Sigmoid colon (tissue), 4 donors: Measurements from ENCODE around the gene MANBA.

Experiments used
- CTCF ChIP-seq, 4 experiments: fragments of 450-650 bp in 3 of 4; fragments of 200-600 bp in 1 of 4; IDR thresholded peaks; one replicate each; pipeline ENCODE4 v1.5.1; 2016 to 2019; ENCODE audit warnings: antibody characterized with exemption in 4 of 4, mild to moderate bottlenecking in 3 of 4, moderate library complexity in 2 of 4
- EP300 ChIP-seq, 4 donors: sonication (generic); formaldehyde crosslinking; IDR thresholded peaks; one replicate each; pipeline ENCODE4 v1.6.1; 2017; ENCODE audit warnings: antibody characterized with exemption in 4 of 4
- POLR2A ChIP-seq, 2 donors: fragments of 450-650 bp; IDR thresholded peaks; one replicate each; pipeline ENCODE4 v1.6.1; 2016; ENCODE audit warnings: antibody characterized with exemption in 2 of 2, mild to moderate bottlenecking in 2 of 2, moderate library complexity in 2 of 2

- TF ChIP-seq POLR2A (IDR thresholded peaks at IDR 0.05) (no peak), CTCF (IDR thresholded peaks at IDR 0.05) (no peak), EP300 (IDR thresholded peaks at IDR 0.05) (no peak)
Measured at GRCh38 chr4:102599455-102599854, 161.3 kb downstream of the MANBA start.
